Prostate gland (tissue), 2 donors: ENCODE data around the gene MAP4. TPM values are rescaled to one million over a fixed set of nuclear protein-coding genes. Genes with fewer than 3 reads are reported as not detected.

Experiments
- DNase-seq: peaks from one replicate; pipeline ENCODE4 v3.0.0-alpha.2; 2019; ENCODE audit warnings: low spot score
- H3K27ac ChIP-seq, 2 donors: fragments of 200-600 bp; sonication (generic); 2 replicates each; pipeline ENCODE4 v1.5.1; 2017 to 2019
- H3K27me3 ChIP-seq: fragments of 200-600 bp; sonication (generic); replicated peaks from 2 replicates; pipeline ENCODE4 v1.5.1; 2019; ENCODE audit not compliant: insufficient read depth
- H3K36me3 ChIP-seq, 2 donors: fragments of 200-600 bp; sonication (generic); 1 replicate in 1 of 2; 2 replicates in 1 of 2; pipeline versions ENCODE4 v1.5.1 to v1.8.1; 2017 to 2019
- H3K4me1 ChIP-seq: fragments of 200-600 bp; sonication (generic); replicated peaks from 2 replicates; pipeline ENCODE4 v1.5.1; 2019
- H3K4me3 ChIP-seq, 2 donors: fragments of 200-600 bp; sonication (generic); 2 replicates each; pipeline ENCODE4 v1.5.1; 2017 to 2019
- H3K9me3 ChIP-seq: fragments of 200-600 bp; sonication (generic); 2 replicates; pipeline ENCODE4 v1.5.1; 2017
- CTCF ChIP-seq, 4 experiments: fragments of 200-600 bp in 2 of 4; fragments of 450-650 bp in 2 of 4; sonication (generic) in 2 of 4; IDR thresholded peaks; 1 replicate in 3 of 4; 2 replicates in 1 of 4; pipeline ENCODE4 v1.5.1; 2016 to 2019; ENCODE audit warnings: antibody characterized with exemption in 4 of 4, mild to moderate bottlenecking in 2 of 4, moderate library complexity in 2 of 4
- POLR2A ChIP-seq: fragments of 450-650 bp; IDR thresholded peaks from one replicate; pipeline ENCODE4 v1.6.1; 2016; ENCODE audit warnings: antibody characterized with exemption, mild to moderate bottlenecking
- POLR2AphosphoS5 ChIP-seq: sonication (generic); formaldehyde crosslinking; IDR thresholded peaks from one replicate; pipeline ENCODE4 v1.6.1; 2017; ENCODE audit warnings: antibody characterized with exemption
- WGBS: methylation state at CpG from one replicate; pipeline ENCODE4 v1.1.5; 2018; 5-methylcytosine and 5-hydroxymethylcytosine counted together
- intact Hi-C: fragments of 100-400 bp; cut with DNase I; formaldehyde crosslinking; loops from one replicate; pipeline ENCODE4 v1.14.2; 2022
- total RNA-seq, 2 donors: library from RNA; depleted of rRNA; stranded (reverse); fragments of >200 nt; gene quantifications; one replicate each; pipeline ENCODE4 v1.1.0, GENCODE V29; 2016

MAP4 gene
- total RNA-seq, 2 donors from 2014 or later: 74.3 to 230 TPM

GRCh38 chr3:47854720-47855455 lies 161.3 kb downstream of the MAP4 start:
- H3K27me3 ChIP-seq: no peaks in the 10 kb centered on the region
- 85% methylated on average over 14 of the region's 14 CpGs for WGBS
- H3K4me1 ChIP-seq: no peaks in the 10 kb centered on the region
- no peaks in the 10 kb centered on the region for H3K9me3 ChIP-seq
- no peak overlapping the region for H3K4me3 ChIP-seq
- intact Hi-C loops: no loop called here
- peaks cover 6 to 8% of the 10 kb centered on the region in 2 donors for H3K36me3 ChIP-seq
- no peak overlapping the region for H3K27ac ChIP-seq
- no peak for DNase-seq
- TF ChIP-seq CTCF (IDR thresholded peaks at IDR 0.05): no peak
- no peak for TF ChIP-seq POLR2AphosphoS5
- TF ChIP-seq POLR2A: no peak

- Histone ChIP-seq H3K27ac (no peak overlapping the region), H3K27me3 (no peaks in the 10 kb centered on the region), H3K9me3 (no peaks in the 10 kb centered on the region), H3K4me3 (no peak overlapping the region), H3K4me1 (no peaks in the 10 kb centered on the region), H3K36me3 (peaks cover 6 to 11% of the 10 kb centered on the region in 2 donors)
- 78% methylated on average over 11 of the region's 11 CpGs for WGBS
- intact Hi-C loops: no loop called here
- TF ChIP-seq CTCF (IDR thresholded peaks at IDR 0.05) (no peak), POLR2A (no peak), POLR2AphosphoS5 (no peak)
- DNase-seq: no peak
Observed at GRCh38 chr3:47854267-47854666, 161.9 kb downstream of the MAP4 start.

GRCh38 chr3:47852604-47853602 lies 163.3 kb downstream of the MAP4 start:
- Histone ChIP-seq H3K27ac (no peak overlapping the region), H3K27me3 (no peaks in the 10 kb centered on the region), H3K36me3 (peaks cover 11 to 24% of the 10 kb centered on the region in 2 donors), H3K4me3 (no peak overlapping the region), H3K9me3 (no peaks in the 10 kb centered on the region), H3K4me1 (no peaks in the 10 kb centered on the region)
- no peak for DNase-seq
- WGBS: 85% methylated on average over 35 of the region's 36 CpGs
- TF ChIP-seq POLR2AphosphoS5 (no peak), CTCF (IDR thresholded peaks at IDR 0.05) (no peak), POLR2A (no peak)
- intact Hi-C loops: no loop called here

- H3K27ac ChIP-seq: no peak overlapping the region
- DNase-seq: no peak
- no peak overlapping the region for H3K4me3 ChIP-seq
- H3K27me3 ChIP-seq: no peaks in the 10 kb centered on the region
- peaks cover 11 to 31% of the 10 kb centered on the region in 2 donors for H3K36me3 ChIP-seq
- TF ChIP-seq POLR2AphosphoS5 (no peak), CTCF (IDR thresholded peaks at IDR 0.05) (no peak), POLR2A (no peak)
- intact Hi-C loops: no loop called here
- H3K4me1 ChIP-seq: no peaks in the 10 kb centered on the region
- 89% methylated on average over 12 of the region's 12 CpGs for WGBS
- H3K9me3 ChIP-seq: no peaks in the 10 kb centered on the region
Observed at GRCh38 chr3:47851888-47852603, 164.2 kb downstream of the MAP4 start.
